ENCODE data around the gene PIGX. TPM values are rescaled to one million over a fixed set of nuclear protein-coding genes. Genes with fewer than 3 reads are reported as not detected.

The PIGX gene
- total RNA-seq, 1 donor from 2014 or later, result 26.6 TPM

GRCh38 chr3:196757876-196758739 is 45.9 kb downstream of the PIGX start:
- H3K4me1 Mint-ChIP-seq (ENCODE audit: unreplicated experiment), result peaks cover 38% of the 10 kb centered on the region
- H3K4me3 Mint-ChIP-seq (ENCODE audit: unreplicated experiment), result no peak overlapping the region
- no peaks in the 10 kb centered on the region for H3K9me3 Mint-ChIP-seq (ENCODE audit: unreplicated experiment)
- H3K36me3 Mint-ChIP-seq (ENCODE audit: unreplicated experiment), result peaks cover 27% of the 10 kb centered on the region
- TF ChIP-seq CTCF (IDR thresholded peaks at IDR 0.05), result no peak
- no peak for DNase-seq (ENCODE audit: extremely low spot score, unreplicated experiment)
- no peaks in the 10 kb centered on the region for H3K27me3 Mint-ChIP-seq (ENCODE audit: unreplicated experiment)
- H3K27ac Mint-ChIP-seq (ENCODE audit: unreplicated experiment), result peak overlapping the region; percentile 49

- Mint-ChIP-seq H3K4me3 (ENCODE audit: unreplicated experiment) (no peak overlapping the region), H3K4me1 (ENCODE audit: unreplicated experiment) (peaks cover 10% of the 10 kb centered on the region), H3K36me3 (ENCODE audit: unreplicated experiment) (peaks cover 14% of the 10 kb centered on the region), H3K9me3 (ENCODE audit: unreplicated experiment) (no peaks in the 10 kb centered on the region), H3K27me3 (ENCODE audit: unreplicated experiment) (no peaks in the 10 kb centered on the region), H3K27ac (ENCODE audit: unreplicated experiment) (peak overlapping the region; percentile 3)
- no peak for DNase-seq (ENCODE audit: extremely low spot score, unreplicated experiment)
- no peak for TF ChIP-seq CTCF (IDR thresholded peaks at IDR 0.05)
Observed at GRCh38 chr3:196763179-196763578, 51.0 kb downstream of the PIGX start.

- peaks cover 14% of the 10 kb centered on the region for H3K36me3 Mint-ChIP-seq (ENCODE audit: unreplicated experiment)
- peaks cover 3% of the 10 kb centered on the region for H3K4me1 Mint-ChIP-seq (ENCODE audit: unreplicated experiment)
- no peak overlapping the region for H3K4me3 Mint-ChIP-seq (ENCODE audit: unreplicated experiment)
- H3K27me3 Mint-ChIP-seq (ENCODE audit: unreplicated experiment), result no peaks in the 10 kb centered on the region
- no peak overlapping the region for H3K27ac Mint-ChIP-seq (ENCODE audit: unreplicated experiment)
- no peak for TF ChIP-seq CTCF (IDR thresholded peaks at IDR 0.05)
- no peak for DNase-seq (ENCODE audit: extremely low spot score, unreplicated experiment)
- H3K9me3 Mint-ChIP-seq (ENCODE audit: unreplicated experiment), result no peaks in the 10 kb centered on the region
Observed at GRCh38 chr3:196765454-196765853, 53.3 kb downstream of the PIGX start.

- peaks cover 6% of the 10 kb centered on the region for H3K9me3 Mint-ChIP-seq (ENCODE audit: unreplicated experiment)
Observed at GRCh38 chr3:196771067-196771466, 58.9 kb downstream of the PIGX start.

More at GRCh38 chr3:196771067-196771466, 58.9 kb downstream of the PIGX start:
- Mint-ChIP-seq H3K4me1 (ENCODE audit: unreplicated experiment) (peaks cover 33% of the 10 kb centered on the region), H3K27ac (ENCODE audit: unreplicated experiment) (no peak overlapping the region), H3K4me3 (ENCODE audit: unreplicated experiment) (no peak overlapping the region), H3K27me3 (ENCODE audit: unreplicated experiment) (no peaks in the 10 kb centered on the region), H3K36me3 (ENCODE audit: unreplicated experiment) (peaks cover 8% of the 10 kb centered on the region)
- TF ChIP-seq CTCF (IDR thresholded peaks at IDR 0.05), result no peak
- DNase-seq (ENCODE audit: extremely low spot score, unreplicated experiment), result no peak
